ENCODE data around the gene TCTA.

DNA sequence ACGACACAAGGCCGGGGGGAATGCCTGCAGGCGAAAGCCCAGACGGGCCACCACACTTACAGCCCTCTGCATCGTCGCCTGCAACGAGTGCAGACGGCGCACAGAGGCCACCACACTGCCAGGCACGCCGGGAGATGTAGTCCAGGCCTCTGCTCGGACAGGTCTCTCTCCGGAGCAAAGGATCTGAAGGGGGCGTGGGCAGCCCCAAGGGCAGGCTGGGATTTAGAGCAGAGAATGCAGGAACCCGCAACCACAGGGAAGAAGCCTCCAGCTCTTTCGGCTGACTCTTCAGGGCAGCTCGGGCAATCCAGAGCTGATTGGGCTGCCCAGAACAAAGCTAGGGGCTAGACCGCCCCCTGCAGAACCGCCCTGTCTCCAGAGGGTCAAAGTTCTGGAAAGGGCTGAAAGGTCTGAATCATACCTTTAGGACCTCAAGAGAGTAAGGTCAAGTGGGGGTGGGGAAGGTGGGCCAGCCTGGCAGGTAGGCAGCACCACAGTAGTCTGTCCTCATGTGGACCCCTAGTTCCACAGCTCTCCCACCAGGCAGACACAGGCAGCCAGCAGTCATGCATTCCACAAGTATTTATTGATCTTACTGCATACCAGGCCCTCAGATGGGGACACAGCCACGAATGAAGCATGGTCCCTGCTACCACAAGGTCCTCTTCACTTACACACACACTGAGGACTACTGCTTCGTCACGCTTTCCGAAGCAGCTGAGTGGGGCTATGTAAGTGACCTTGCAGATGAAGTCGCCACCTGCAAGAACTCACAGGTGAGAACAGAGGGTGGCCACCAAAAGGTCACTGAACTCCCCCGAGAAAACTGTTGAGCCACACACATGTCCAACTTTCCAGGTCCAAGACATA is 10.4 kb downstream of the TCTA start, which contains the start of gene AMT:
- TF ChIP-seq POLR2A (IDR thresholded peaks at IDR 0.05): peak in 1 of 2 donors; percentile 43
- TF ChIP-seq, protein P1, sequence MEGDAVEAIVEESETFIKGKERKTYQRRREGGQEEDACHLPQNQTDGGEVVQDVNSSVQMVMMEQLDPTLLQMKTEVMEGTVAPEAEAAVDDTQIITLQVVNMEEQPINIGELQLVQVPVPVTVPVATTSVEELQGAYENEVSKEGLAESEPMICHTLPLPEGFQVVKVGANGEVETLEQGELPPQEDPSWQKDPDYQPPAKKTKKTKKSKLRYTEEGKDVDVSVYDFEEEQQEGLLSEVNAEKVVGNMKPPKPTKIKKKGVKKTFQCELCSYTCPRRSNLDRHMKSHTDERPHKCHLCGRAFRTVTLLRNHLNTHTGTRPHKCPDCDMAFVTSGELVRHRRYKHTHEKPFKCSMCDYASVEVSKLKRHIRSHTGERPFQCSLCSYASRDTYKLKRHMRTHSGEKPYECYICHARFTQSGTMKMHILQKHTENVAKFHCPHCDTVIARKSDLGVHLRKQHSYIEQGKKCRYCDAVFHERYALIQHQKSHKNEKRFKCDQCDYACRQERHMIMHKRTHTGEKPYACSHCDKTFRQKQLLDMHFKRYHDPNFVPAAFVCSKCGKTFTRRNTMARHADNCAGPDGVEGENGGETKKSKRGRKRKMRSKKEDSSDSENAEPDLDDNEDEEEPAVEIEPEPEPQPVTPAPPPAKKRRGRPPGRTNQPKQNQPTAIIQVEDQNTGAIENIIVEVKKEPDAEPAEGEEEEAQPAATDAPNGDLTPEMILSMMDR (IDR thresholded peaks at IDR 0.05): no peak

Data from Peyer's patch (tissue), 4 donors.